ENCODE measurements around the gene AP1S2. TPM values are rescaled to one million over a fixed set of nuclear protein-coding genes. Genes with fewer than 3 reads are reported as not detected.

AP1S2 gene
- total RNA-seq, 2 experiments from 2014 or later: 22.3 to 24.5 TPM

GRCh38 chrX:15825936-15826335 is 28.7 kb downstream of the AP1S2 start:
- Mint-ChIP-seq H3K27me3 (no peaks in the 10 kb centered on the region), H3K9me3 (ENCODE audit: low read depth) (no peaks in the 10 kb centered on the region), H3K4me3 (no peak overlapping the region), H3K4me1 (peaks cover 2% of the 10 kb centered on the region), H3K27ac (no peak overlapping the region), H3K36me3 (ENCODE audit: low read depth) (peaks cover 18% of the 10 kb centered on the region)
- no peak for ATAC-seq
- CTCF ChIA-PET: no interaction called here
- no peak for DNase-seq
- POLR2A ChIA-PET: no interaction called here
- intact Hi-C loops (cut with DNase I, micrococcal nuclease): no loop called here

GRCh38 chrX:15822922-15823321 is 31.7 kb downstream of the AP1S2 start:
- H3K27ac Mint-ChIP-seq: no peak overlapping the region
- intact Hi-C loops (cut with DNase I, micrococcal nuclease): no loop called here
- no peaks in the 10 kb centered on the region for H3K27me3 Mint-ChIP-seq
- peaks cover 35% of the 10 kb centered on the region for H3K36me3 Mint-ChIP-seq (ENCODE audit: low read depth)
- H3K4me1 Mint-ChIP-seq: peaks cover 14% of the 10 kb centered on the region
- no peaks in the 10 kb centered on the region for H3K9me3 Mint-ChIP-seq (ENCODE audit: low read depth)
- H3K4me3 Mint-ChIP-seq: no peak overlapping the region
- ChIA-PET CTCF (no interaction called here), POLR2A (no interaction called here)
- DNase-seq (no peak), ATAC-seq (no peak)

DNA sequence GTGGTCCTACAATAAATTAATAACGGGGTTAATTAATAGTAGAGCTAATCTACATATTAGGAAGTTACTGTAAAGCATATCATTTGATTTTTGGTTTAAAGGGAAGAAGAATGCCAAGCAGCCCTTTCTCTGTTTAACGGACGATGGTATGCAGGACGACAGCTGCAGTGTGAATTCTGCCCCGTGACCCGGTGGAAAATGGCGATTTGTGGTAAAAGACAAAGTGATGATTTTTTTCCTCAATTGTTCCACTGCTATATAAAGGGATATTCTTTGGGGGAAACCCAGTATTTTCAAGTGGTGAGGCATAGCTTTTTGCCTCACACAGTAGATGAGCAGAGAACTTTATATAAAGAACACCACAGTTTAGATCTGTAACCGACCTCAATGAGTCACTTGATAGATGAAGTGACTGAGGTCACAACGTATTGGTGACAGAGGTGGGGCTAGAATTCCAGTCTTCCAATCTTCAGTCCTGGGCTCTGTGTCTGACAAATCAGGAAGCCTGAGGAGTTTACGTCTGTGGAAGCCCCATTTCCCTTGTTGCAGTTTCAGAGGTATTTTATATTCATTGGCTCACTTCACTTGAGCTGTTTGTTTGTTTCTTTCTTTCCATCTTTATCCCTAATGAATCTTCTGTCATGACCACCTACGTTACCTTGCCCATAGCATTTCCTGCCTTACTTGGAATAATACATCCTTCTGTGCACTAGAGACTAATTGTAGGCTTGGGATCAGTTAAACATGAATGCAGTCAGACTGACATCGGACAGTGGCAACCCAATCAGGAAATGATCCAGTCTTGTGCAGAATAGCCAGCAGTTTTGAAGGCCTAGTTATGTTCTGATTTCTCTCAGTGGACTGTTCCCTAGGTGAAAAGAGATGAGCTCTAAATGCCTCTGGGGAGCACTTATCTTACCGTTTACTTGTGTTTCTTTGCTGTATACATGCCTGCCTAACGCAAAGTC is 34.2 kb downstream of the AP1S2 start:
- ChIA-PET CTCF (no interaction called here), POLR2A (no interaction called here)
- ATAC-seq: peak; percentile 70
- intact Hi-C loops (cut with DNase I, micrococcal nuclease): loop anchor here in 1 of 2 experiments (1.0 kb wide), 1 partner anchor 35 kb away; no protein-coding TSS in a partner anchor
- H3K36me3 Mint-ChIP-seq (ENCODE audit: low read depth): peaks cover 36% of the 10 kb centered on the region
- no peaks in the 10 kb centered on the region for H3K9me3 Mint-ChIP-seq (ENCODE audit: low read depth)
- peak overlapping the region; percentile 58 for H3K27ac Mint-ChIP-seq
- no peak overlapping the region for H3K4me3 Mint-ChIP-seq
- peak; percentile 33 for DNase-seq
- H3K4me1 Mint-ChIP-seq: peaks cover 31% of the 10 kb centered on the region
- no peaks in the 10 kb centered on the region for H3K27me3 Mint-ChIP-seq

- no peaks in the 10 kb centered on the region for H3K9me3 Mint-ChIP-seq (ENCODE audit: low read depth)
- ChIA-PET POLR2A (no interaction called here), CTCF (interaction anchor here (0.7 to 1.2 kb wide), 2 partner anchors 19 to 315 kb away, joined by 3 to 5 read pairs; no protein-coding TSS in a partner anchor)
- no peaks in the 10 kb centered on the region for H3K27me3 Mint-ChIP-seq
- peaks cover 40% of the 10 kb centered on the region for H3K4me1 Mint-ChIP-seq
- intact Hi-C loops (cut with DNase I, micrococcal nuclease): loop anchor here in 1 of 2 experiments (2.0 kb wide), 2 partner anchors 26 to 38 kb away; partner anchors contain the start of genes AP1S2 and ZRSR2
- peaks cover 44% of the 10 kb centered on the region for H3K36me3 Mint-ChIP-seq (ENCODE audit: low read depth)
- peak overlapping the region; percentile 74 for H3K27ac Mint-ChIP-seq
- DNase-seq: peak; percentile 52
- peak overlapping the region; percentile 8 for H3K4me3 Mint-ChIP-seq
- ATAC-seq: peak; percentile 62
Observed at GRCh38 chrX:15816886-15817285, 37.7 kb downstream of the AP1S2 start.

GRCh38 chrX:15816438-15816809 is 38.2 kb downstream of the AP1S2 start:
- intact Hi-C loops (cut with DNase I, micrococcal nuclease): loop anchor here in 1 of 2 experiments (2.0 kb wide), 2 partner anchors 26 to 38 kb away; partner anchors contain the start of genes AP1S2 and ZRSR2
- ATAC-seq: peak; percentile 5
- no peaks in the 10 kb centered on the region for H3K9me3 Mint-ChIP-seq (ENCODE audit: low read depth)
- ChIA-PET POLR2A (interaction anchor here (0.7 kb wide), 2 partner anchors 38 to 145 kb away, joined by 3 to 4 read pairs; partner anchors contain the start of gene AP1S2), CTCF (interaction anchor here (0.6 to 1.2 kb wide), 5 partner anchors 19 to 315 kb away, joined by 3 to 5 read pairs (median 4); no protein-coding TSS in a partner anchor)
- peaks cover 45% of the 10 kb centered on the region for H3K36me3 Mint-ChIP-seq (ENCODE audit: low read depth)
- peaks cover 40% of the 10 kb centered on the region for H3K4me1 Mint-ChIP-seq
- DNase-seq: no peak
- no peak overlapping the region for H3K4me3 Mint-ChIP-seq
- H3K27ac Mint-ChIP-seq: no peak overlapping the region
- no peaks in the 10 kb centered on the region for H3K27me3 Mint-ChIP-seq

DNA sequence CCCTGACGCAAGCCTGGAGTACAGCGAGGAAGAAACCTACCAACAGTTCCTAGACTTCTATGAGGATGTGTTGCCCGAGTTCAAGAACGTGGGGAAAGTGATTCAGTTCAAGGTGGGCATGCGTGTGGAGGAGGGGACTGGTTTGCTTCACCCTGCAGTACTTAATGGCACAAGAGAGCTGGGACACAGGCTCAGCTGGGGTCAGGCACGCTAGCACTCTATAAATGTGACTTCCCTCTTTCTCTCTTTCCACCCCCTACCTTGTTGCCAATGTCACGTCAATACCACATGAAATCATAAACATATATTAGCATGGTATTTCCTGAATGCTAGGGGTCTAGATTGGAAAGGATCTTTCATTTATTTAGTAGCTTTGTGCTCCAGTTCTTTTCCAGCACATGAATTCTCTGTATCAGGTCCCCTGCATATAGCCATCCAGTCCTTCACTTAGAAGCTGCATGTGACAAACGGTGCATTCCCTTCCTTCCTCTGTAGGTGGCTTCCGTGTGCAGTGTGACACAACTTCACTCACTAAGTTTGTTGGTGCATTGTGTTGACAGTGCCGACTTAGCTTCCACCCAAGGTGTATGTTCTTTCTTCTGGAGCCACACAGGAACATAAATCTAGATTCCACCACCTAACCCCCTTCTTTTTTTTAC is 38.7 kb downstream of the AP1S2 start:
- POLR2A ChIA-PET: interaction anchor here (0.7 kb wide), 2 partner anchors 39 to 145 kb away, joined by 3 to 4 read pairs; partner anchors contain the start of gene AP1S2
- H3K4me1 Mint-ChIP-seq: peaks cover 40% of the 10 kb centered on the region

GRCh38 chrX:15814771-15815365 is 39.7 kb downstream of the AP1S2 start:
- no peak overlapping the region for H3K27ac Mint-ChIP-seq
- intact Hi-C loops (cut with DNase I, micrococcal nuclease): no loop called here
- H3K4me3 Mint-ChIP-seq: no peak overlapping the region
- peaks cover 36% of the 10 kb centered on the region for H3K36me3 Mint-ChIP-seq (ENCODE audit: low read depth)
- H3K9me3 Mint-ChIP-seq (ENCODE audit: low read depth): no peaks in the 10 kb centered on the region
- H3K4me1 Mint-ChIP-seq: peaks cover 31% of the 10 kb centered on the region
- ATAC-seq (no peak), DNase-seq (peak; percentile 8)
- ChIA-PET CTCF (interaction anchor here (0.8 to 2.3 kb wide), 3 partner anchors 10 to 127 kb away, joined by 3 to 9 read pairs (median 5); no protein-coding TSS in a partner anchor), POLR2A (no interaction called here)
- H3K27me3 Mint-ChIP-seq: no peaks in the 10 kb centered on the region

More for the DNA sequence above, 38.7 kb downstream of the AP1S2 start:
- CTCF ChIA-PET: interaction anchor here (0.6 to 1.2 kb wide), 8 partner anchors 11 to 316 kb away, joined by 3 to 5 read pairs (median 4); no protein-coding TSS in a partner anchor
- peak; percentile 34 for DNase-seq
- Mint-ChIP-seq H3K27ac (no peak overlapping the region), H3K27me3 (no peaks in the 10 kb centered on the region), H3K36me3 (ENCODE audit: low read depth) (peaks cover 43% of the 10 kb centered on the region), H3K9me3 (ENCODE audit: low read depth) (no peaks in the 10 kb centered on the region), H3K4me3 (no peak overlapping the region)
- intact Hi-C loops (cut with DNase I, micrococcal nuclease): loop anchor here in 1 of 2 experiments (2.0 kb wide), 2 partner anchors 25 to 39 kb away; partner anchors contain the start of genes AP1S2 and ZRSR2
- peak; percentile 79 for ATAC-seq

DNA sequence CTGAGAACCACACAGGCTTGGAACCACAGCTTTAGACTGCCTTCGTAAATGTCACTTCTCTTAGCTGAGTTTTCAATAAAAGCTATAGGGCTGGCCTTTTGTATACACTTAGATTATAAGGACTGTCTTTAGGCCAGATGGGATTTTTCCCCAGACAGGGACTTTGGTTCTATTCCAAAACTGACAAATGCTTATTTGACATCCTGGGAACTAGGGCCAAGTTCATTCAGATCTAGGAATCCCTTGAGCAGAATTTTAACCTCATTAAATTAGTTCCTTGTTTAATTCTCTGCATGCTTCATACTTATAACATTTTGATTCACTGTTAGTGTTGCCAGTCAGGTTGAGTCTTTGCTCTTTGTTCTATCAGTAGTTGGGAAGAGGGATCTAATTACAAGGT is 41.2 kb downstream of the AP1S2 start:
- CTCF ChIA-PET: interaction anchor here (1.5 to 2.3 kb wide), 2 partner anchors 8 to 160 kb away, joined by 3 to 9 read pairs; no protein-coding TSS in a partner anchor
- POLR2A ChIA-PET: no interaction called here

GRCh38 chrX:15812192-15812938 is 42.2 kb downstream of the AP1S2 start:
- Mint-ChIP-seq H3K4me1 (peaks cover 26% of the 10 kb centered on the region), H3K9me3 (ENCODE audit: low read depth) (no peaks in the 10 kb centered on the region), H3K27ac (peak overlapping the region; percentile 58), H3K27me3 (no peaks in the 10 kb centered on the region), H3K4me3 (no peak overlapping the region), H3K36me3 (ENCODE audit: low read depth) (peaks cover 35% of the 10 kb centered on the region)
- intact Hi-C loops (cut with DNase I, micrococcal nuclease): no loop called here
- CTCF ChIA-PET: interaction anchor here (1.5 kb wide), 1 partner anchor 161 kb away, joined by 3 read pairs; no protein-coding TSS in a partner anchor
- POLR2A ChIA-PET: no interaction called here
- no peak for DNase-seq
- no peak for ATAC-seq

More for the DNA sequence above, 41.2 kb downstream of the AP1S2 start:
- Mint-ChIP-seq H3K36me3 (ENCODE audit: low read depth) (peaks cover 37% of the 10 kb centered on the region), H3K4me3 (no peak overlapping the region), H3K27me3 (no peaks in the 10 kb centered on the region), H3K4me1 (peaks cover 30% of the 10 kb centered on the region), H3K9me3 (ENCODE audit: low read depth) (no peaks in the 10 kb centered on the region), H3K27ac (no peak overlapping the region)
- no peak for DNase-seq
- intact Hi-C loops (cut with DNase I, micrococcal nuclease): no loop called here
- ATAC-seq: no peak

- H3K36me3 Mint-ChIP-seq (ENCODE audit: low read depth): peaks cover 28% of the 10 kb centered on the region
- H3K4me1 Mint-ChIP-seq: no peaks in the 10 kb centered on the region
- no peak overlapping the region for H3K4me3 Mint-ChIP-seq
- no peaks in the 10 kb centered on the region for H3K27me3 Mint-ChIP-seq
- ATAC-seq (no peak), DNase-seq (no peak)
- no peaks in the 10 kb centered on the region for H3K9me3 Mint-ChIP-seq (ENCODE audit: low read depth)
- ChIA-PET CTCF (no interaction called here), POLR2A (no interaction called here)
- no peak overlapping the region for H3K27ac Mint-ChIP-seq
- intact Hi-C loops (cut with DNase I, micrococcal nuclease): no loop called here
Observed at GRCh38 chrX:15808254-15808653, 46.4 kb downstream of the AP1S2 start.
